Right atrium auricular region (tissue), 2 donors: ENCODE measurements around the gene COX6B2. TPM values are rescaled to one million over a fixed set of nuclear protein-coding genes. Genes with fewer than 3 reads are reported as not detected.
A peak's percentile ranks its signal among the peaks of the same experiment; 100 is the strongest.

Experiments used
- DNase-seq: peaks from one replicate; pipeline ENCODE4 v3.0.0-alpha.2; 2019; ENCODE audit warnings: low spot score
- H3K27ac ChIP-seq, 2 donors: fragments of 200-600 bp; sonication (generic); 1 replicate in 1 of 2; 2 replicates in 1 of 2; pipeline ENCODE4 v1.5.1; 2016 to 2019
- H3K27me3 ChIP-seq, 2 donors: fragments of 200-600 bp; sonication (generic); one replicate each; pipeline versions ENCODE4 v1.5.1 to v1.6.0; 2017 to 2019
- H3K36me3 ChIP-seq: fragments of 200-600 bp; sonication (generic); one replicate; pipeline ENCODE4 v1.5.1; 2016
- H3K4me1 ChIP-seq, 2 donors: fragments of 200-600 bp; sonication (generic); one replicate each; pipeline versions ENCODE4 v1.5.1 to v1.6.0; 2017 to 2019
- H3K4me3 ChIP-seq, 2 donors: fragments of 200-600 bp; sonication (generic); 1 replicate in 1 of 2; 2 replicates in 1 of 2; pipeline ENCODE4 v1.5.1; 2017 to 2019; ENCODE audit warnings: mild to moderate bottlenecking in 1 of 2, moderate library complexity in 1 of 2
- H3K9me3 ChIP-seq, 2 donors: fragments of 200-600 bp; sonication (generic); one replicate each; pipeline ENCODE4 v1.5.1; 2019
- total RNA-seq, 2 donors: library from RNA; depleted of rRNA; stranded (reverse); fragments of >200 nt; gene quantifications; one replicate each; pipeline ENCODE4 v1.1.0, GENCODE V29; 2016
- TF ChIP-seq, protein P1 (sequence below), 2 donors: fragments of 200-600 bp; sonication (generic); IDR thresholded peaks; one replicate each; pipeline ENCODE4 v1.5.1; 2019; ENCODE audit warnings: antibody characterized with exemption in 2 of 2

Gene COX6B2
- total RNA-seq, 2 donors from 2014 or later, result not detected

DNA sequence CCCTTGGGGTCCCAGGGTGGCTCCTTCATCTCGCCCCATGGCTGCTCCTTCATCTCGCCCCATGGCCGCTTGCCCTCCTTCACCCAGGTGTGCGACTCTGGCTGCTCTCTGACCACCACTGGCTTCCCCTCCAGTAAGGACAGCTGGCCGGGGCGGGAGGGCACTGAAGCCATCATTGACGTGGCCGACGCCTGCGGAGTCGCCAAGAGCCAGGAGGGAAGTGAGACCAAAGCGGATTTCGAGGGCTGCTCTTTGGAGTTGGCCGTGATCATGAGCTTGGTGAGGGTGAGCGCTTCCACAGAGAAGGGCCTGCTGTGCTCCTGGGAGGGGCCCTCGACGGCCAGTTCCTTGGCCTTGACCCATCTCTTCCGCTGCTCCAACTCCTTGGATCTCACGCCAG is 4.0 kb upstream of the COX6B2 start:
- Histone ChIP-seq H3K9me3 (no peaks in the 10 kb centered on the region), H3K27me3 (peaks cover 4 to 13% of the 10 kb centered on the region in 2 donors), H3K27ac (no peak overlapping the region), H3K36me3 (no peaks in the 10 kb centered on the region), H3K4me1 (peaks cover 0 to 18% of the 10 kb centered on the region in 2 donors), H3K4me3 (no peak overlapping the region)
- no peak for DNase-seq
- TF ChIP-seq, protein P1, sequence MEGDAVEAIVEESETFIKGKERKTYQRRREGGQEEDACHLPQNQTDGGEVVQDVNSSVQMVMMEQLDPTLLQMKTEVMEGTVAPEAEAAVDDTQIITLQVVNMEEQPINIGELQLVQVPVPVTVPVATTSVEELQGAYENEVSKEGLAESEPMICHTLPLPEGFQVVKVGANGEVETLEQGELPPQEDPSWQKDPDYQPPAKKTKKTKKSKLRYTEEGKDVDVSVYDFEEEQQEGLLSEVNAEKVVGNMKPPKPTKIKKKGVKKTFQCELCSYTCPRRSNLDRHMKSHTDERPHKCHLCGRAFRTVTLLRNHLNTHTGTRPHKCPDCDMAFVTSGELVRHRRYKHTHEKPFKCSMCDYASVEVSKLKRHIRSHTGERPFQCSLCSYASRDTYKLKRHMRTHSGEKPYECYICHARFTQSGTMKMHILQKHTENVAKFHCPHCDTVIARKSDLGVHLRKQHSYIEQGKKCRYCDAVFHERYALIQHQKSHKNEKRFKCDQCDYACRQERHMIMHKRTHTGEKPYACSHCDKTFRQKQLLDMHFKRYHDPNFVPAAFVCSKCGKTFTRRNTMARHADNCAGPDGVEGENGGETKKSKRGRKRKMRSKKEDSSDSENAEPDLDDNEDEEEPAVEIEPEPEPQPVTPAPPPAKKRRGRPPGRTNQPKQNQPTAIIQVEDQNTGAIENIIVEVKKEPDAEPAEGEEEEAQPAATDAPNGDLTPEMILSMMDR (IDR thresholded peaks at IDR 0.05), result no peak

DNA sequence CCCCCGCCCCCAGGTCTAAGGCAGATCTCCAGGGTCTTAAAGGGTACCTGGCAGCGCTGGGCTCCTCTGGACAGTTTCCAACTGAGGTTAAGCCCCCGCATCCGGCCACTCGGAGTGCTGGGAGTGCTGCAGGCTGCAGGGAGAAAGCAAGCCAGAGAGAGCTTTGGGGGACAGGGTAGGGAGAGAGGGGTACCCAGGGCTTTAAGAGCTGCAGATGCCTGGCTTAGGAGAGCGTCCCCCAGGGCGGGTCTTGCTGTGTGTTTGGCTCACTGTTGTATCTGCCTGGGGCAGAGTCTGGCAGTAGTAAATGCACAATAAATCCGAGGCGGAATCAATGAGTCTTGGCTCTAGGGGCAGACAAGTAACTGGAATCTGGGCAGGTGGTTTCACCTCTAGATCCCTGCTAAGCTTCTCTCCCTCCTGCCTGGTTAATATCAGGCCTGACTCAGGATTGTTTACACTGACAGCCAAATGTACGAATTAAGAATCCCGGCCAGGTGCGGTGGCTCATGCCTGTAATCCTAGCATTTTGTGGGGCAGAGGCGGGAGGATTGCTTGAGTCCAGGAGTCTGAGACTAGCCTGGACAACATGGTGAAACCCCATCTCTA is 798 bp upstream of the COX6B2 start:
- Histone ChIP-seq H3K27me3 (peaks cover 21 to 33% of the 10 kb centered on the region in 2 donors), H3K27ac (no peak overlapping the region), H3K36me3 (no peaks in the 10 kb centered on the region), H3K4me1 (peaks cover 0 to 23% of the 10 kb centered on the region in 2 donors), H3K9me3 (no peaks in the 10 kb centered on the region), H3K4me3 (no peak overlapping the region)
- no peak for DNase-seq
- TF ChIP-seq, protein P1 (IDR thresholded peaks at IDR 0.05), result no peak

DNA sequence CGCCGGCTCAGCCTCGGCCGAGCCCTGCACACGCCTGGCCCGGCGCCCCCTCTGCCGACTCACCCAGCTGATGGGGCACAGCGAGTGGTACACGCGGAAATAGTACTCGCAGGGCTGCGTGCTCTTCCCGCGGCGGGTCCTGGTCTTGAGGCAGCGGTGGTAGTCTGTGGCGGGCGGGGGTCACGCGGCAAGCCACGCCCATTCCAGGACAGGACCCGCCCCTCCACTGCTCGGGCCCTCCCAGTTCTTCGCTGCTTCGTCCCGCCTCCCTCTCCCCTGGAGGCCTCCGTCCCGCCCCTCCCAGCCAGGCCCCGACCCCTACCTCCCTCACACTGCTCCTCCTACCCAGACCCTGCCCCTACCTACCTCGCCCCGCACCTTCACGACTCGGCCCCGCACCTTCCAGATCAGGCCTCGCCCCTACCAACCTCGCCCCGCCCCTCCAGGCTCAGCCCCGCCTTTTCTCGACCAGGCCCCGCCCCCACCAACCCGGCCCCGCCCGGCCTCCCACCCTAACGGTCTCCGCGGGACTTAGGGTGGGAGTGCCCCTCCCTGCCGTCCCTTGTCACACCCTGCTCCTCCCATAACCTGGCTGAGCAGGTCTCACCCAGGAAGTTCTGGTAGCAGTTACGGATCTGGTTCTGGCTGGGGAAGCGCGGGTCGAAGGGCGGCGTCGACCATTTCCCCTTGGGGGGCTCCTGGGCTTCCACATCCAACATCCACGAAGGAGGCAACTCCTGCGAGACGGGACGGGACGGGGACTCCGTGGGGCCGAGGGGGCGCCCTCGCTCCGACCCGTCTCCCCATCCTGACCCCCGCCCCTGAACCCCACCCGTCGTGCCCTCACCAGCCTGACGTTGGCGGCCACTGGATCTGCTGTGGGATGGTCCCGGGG is 469 bp downstream of the COX6B2 start:
- TF ChIP-seq, protein P1 (IDR thresholded peaks at IDR 0.05), result no peak
- peaks cover 21 to 33% of the 10 kb centered on the region in 2 donors for H3K27me3 ChIP-seq

DNA sequence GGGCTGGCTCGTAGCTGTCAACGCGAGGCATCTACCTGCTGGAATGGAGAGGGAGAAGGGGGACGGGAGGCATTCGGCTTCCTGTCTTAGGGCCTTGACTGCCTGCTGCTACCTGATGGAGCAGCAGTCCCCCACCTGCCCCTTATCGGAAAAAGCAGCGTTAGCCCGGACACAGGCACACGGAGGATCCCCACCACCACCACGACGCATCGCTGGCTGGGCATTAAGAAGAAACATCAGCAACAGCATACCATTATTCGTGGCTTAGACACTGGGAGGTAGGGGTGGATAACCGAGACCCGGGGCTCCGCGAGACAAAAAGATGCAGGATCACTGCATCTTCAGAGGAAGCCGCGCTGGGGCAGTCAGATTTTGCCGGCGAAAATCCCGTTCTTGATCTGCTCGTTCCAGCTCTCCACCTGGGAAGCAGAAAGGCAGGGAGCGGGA is 1.1 kb downstream of the COX6B2 start:
- H3K27ac ChIP-seq, result no peak overlapping the region
- TF ChIP-seq, protein P1 (IDR thresholded peaks at IDR 0.05), result no peak
- peaks cover 21 to 33% of the 10 kb centered on the region in 2 donors for H3K27me3 ChIP-seq
- H3K4me3 ChIP-seq, result peak overlapping the region; percentile 18 to 45
- peaks cover 0 to 23% of the 10 kb centered on the region in 2 donors for H3K4me1 ChIP-seq
- no peaks in the 10 kb centered on the region for H3K36me3 ChIP-seq
- no peaks in the 10 kb centered on the region for H3K9me3 ChIP-seq
- DNase-seq, result no peak

More for the DNA sequence above, 469 bp downstream of the COX6B2 start:
- Histone ChIP-seq H3K4me1 (peaks cover 0 to 23% of the 10 kb centered on the region in 2 donors), H3K27ac (no peak overlapping the region), H3K4me3 (peak overlapping the region; percentile 18 to 45), H3K9me3 (no peaks in the 10 kb centered on the region), H3K36me3 (no peaks in the 10 kb centered on the region)
- no peak for DNase-seq

DNA sequence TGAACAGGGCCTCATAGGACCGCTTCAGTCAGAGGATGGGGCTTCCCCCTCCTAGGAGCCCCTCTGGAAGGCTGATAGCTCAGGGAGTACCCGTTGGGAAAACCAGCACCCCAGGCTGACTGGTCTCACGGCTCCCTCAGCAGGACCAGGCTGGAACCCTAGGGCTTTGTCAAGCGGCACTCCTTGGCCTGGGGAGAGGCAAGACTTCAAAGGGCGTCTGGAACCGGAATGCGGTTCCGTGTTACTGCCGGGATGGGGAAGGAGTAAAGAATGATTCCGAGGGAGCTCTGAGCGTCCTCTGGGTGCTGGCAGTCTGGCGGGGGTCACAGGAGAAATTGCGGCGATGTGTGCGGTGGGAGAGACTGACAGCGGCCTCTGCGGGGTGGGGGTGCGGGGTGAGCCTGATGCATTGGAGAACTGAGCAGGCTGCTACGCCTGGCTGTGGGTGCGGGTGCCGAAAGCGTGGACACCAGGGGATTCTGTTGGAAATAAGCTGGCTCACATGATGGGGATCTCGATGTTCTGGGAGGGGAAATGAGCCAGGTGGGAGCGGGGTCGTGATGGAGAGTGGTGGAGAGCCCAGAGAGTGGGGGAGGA is 1.9 kb downstream of the COX6B2 start:
- H3K36me3 ChIP-seq, result no peaks in the 10 kb centered on the region
- TF ChIP-seq, protein P1 (IDR thresholded peaks at IDR 0.05), result no peak
- no peak for DNase-seq
- no peaks in the 10 kb centered on the region for H3K9me3 ChIP-seq
- H3K4me3 ChIP-seq, result no peak overlapping the region
- peaks cover 0 to 23% of the 10 kb centered on the region in 2 donors for H3K4me1 ChIP-seq
- no peak overlapping the region for H3K27ac ChIP-seq
- peaks cover 21 to 33% of the 10 kb centered on the region in 2 donors for H3K27me3 ChIP-seq
